Kidney (tissue), 14 donors: ENCODE results near the gene PDGFB. TPM values are rescaled to one million over a fixed set of nuclear protein-coding genes. Genes with fewer than 3 reads are reported as not detected.

ENCODE experiments used
- DNase-seq, 5 donors: peaks; one replicate each; pipeline ENCODE4 v3.0.0-alpha.2; 2013 to 2020
- FAIRE-seq: peaks from 2 replicates; lab custom pipeline; 2012; peaks lifted over from hg19 to GRCh38; lab: Jason Lieb, UNC
- H3K27ac ChIP-seq, 2 donors: one replicate each; pipeline ENCODE4 v1.7.0; 2013; ENCODE audit warnings: low read depth in 2 of 2, low read length in 2 of 2, inconsistent platforms in 1 of 2
- H3K27me3 ChIP-seq: one replicate; pipeline ENCODE4 v1.7.1; 2013; ENCODE audit warnings: low read length, inconsistent platforms; ENCODE audit not compliant: control insufficient read depth, insufficient read depth
- H3K36me3 ChIP-seq, 3 donors: one replicate each; pipeline versions ENCODE4 v1.7.0 to v1.7.1; 2013; ENCODE audit warnings: low read length in 3 of 3, control low read depth in 1 of 3, inconsistent platforms in 1 of 3; ENCODE audit not compliant: insufficient read depth in 3 of 3, control insufficient read depth in 2 of 3
- H3K4me1 ChIP-seq, 3 donors: one replicate each; pipeline versions ENCODE4 v1.7.0 to v1.7.1; 2013; ENCODE audit warnings: low read length in 3 of 3, inconsistent platforms in 1 of 3, low read depth in 1 of 3; ENCODE audit not compliant: control insufficient read depth in 2 of 3, insufficient read depth in 2 of 3
- H3K4me3 ChIP-seq, 3 donors: one replicate each; pipeline versions ENCODE4 v1.7.0 to v1.8.1; 2013; ENCODE audit warnings: low read length in 3 of 3, control low read depth in 1 of 3, inconsistent platforms in 1 of 3
- H3K9ac ChIP-seq, 3 donors: one replicate each; pipeline versions ENCODE4 v1.7.0 to v1.7.1; 2013; ENCODE audit warnings: low read length in 3 of 3, control low read depth in 1 of 3, inconsistent platforms in 1 of 3
- H3K9me3 ChIP-seq, 3 donors: one replicate each; pipeline versions ENCODE4 v1.7.0 to v1.7.1; 2013; ENCODE audit warnings: low read length in 3 of 3, control low read depth in 1 of 3, inconsistent platforms in 1 of 3; ENCODE audit not compliant: control insufficient read depth in 2 of 3, insufficient read depth in 1 of 3
- CTCF ChIP-seq: IDR thresholded peaks from 3 replicates; pipeline ENCODE4 v1.5.1; 2012; ENCODE audit warnings: mild to moderate bottlenecking, moderate library complexity, borderline replicate concordance; ENCODE audit not compliant: insufficient read depth; ENCODE audit errors: extremely low read depth
- intact Hi-C: fragments of 100-400 bp; cut with DNase I; formaldehyde crosslinking; loops from one replicate; pipeline ENCODE4 v1.11.1; 2022
- polyA plus RNA-seq: library from polyadenylated mRNA; stranded (reverse); fragments of 350-450 nt; fragmentation: Illumina TruSeq; extraction: RNeasy Lipid Tissue Mini Kit (QIAGEN cat#74804); gene quantifications from one replicate; pipeline ENCODE4 v1.2.3, GENCODE V29; 2014; ENCODE audit warnings: low read depth, low replicate concordance; ENCODE audit not compliant: insufficient read depth
- total RNA-seq: library from RNA; stranded (reverse); fragmentation: NEBNext Ultra II Directional; extraction: Animal tissue kit (Norgen Biotek cat#: 25700); gene quantifications from one replicate; pipeline ENCODE4 v1.2.1, GENCODE V29; 2021
- donor health status: control.
- donor health status: control.
- donor health status: control.
- donor health status: control.
- donor health status: control.
- donor health status: DM: yes; HTN: yes; CAD: no.
- donor health status: Normal renal cell carcinoma (clear cell type).

The PDGFB gene
- total and polyA plus RNA-seq, 2 donors from 2014 or later, result 10.4 to 14.2 TPM

GRCh38 chr22:39234867-39235687, 9.7 kb downstream of the PDGFB start:
- H3K9ac ChIP-seq, result no peak overlapping the region
- peaks cover 0 to 36% (median 34%) of the 10 kb centered on the region in 3 donors for H3K4me1 ChIP-seq
- H3K36me3 ChIP-seq, result peaks cover 0 to 9% (median 0%) of the 10 kb centered on the region in 3 donors
- no peak for TF ChIP-seq CTCF
- H3K27me3 ChIP-seq, result no peaks in the 10 kb centered on the region
- intact Hi-C loops, result loop anchor here (10.0 kb wide), 1 partner anchor 50 kb away; no protein-coding TSS in a partner anchor
- DNase-seq (peak in 2 of 5 donors; percentile 66 to 93), FAIRE-seq (no peak)
- peak overlapping the region; percentile 86 to 90 for H3K27ac ChIP-seq
- no peaks in the 10 kb centered on the region for H3K9me3 ChIP-seq
- no peak overlapping the region for H3K4me3 ChIP-seq

- Histone ChIP-seq H3K27me3 (no peaks in the 10 kb centered on the region), H3K36me3 (peaks cover 0 to 9% (median 0%) of the 10 kb centered on the region in 3 donors), H3K9ac (peak overlapping the region in 1 of 3 donors; percentile 10), H3K9me3 (no peaks in the 10 kb centered on the region), H3K4me3 (no peak overlapping the region), H3K4me1 (peaks cover 0 to 34% (median 29%) of the 10 kb centered on the region in 3 donors), H3K27ac (peak overlapping the region; percentile 86 to 90)
- DNase-seq (peak in 3 of 5 donors; percentile 65 to 86 (median 67)), FAIRE-seq (no peak)
- TF ChIP-seq CTCF, result no peak
- intact Hi-C loops, result loop anchor here (10.0 kb wide), 1 partner anchor 50 kb away; no protein-coding TSS in a partner anchor
Measured at GRCh38 chr22:39234472-39234787, 10.4 kb downstream of the PDGFB start.

- no peaks in the 10 kb centered on the region for H3K27me3 ChIP-seq
- intact Hi-C loops, result loop anchor here (10.0 kb wide), 1 partner anchor 49 kb away; no protein-coding TSS in a partner anchor
- no peak overlapping the region for H3K4me3 ChIP-seq
- H3K27ac ChIP-seq, result peak overlapping the region; percentile 86 to 90
- no peak for FAIRE-seq
- peaks cover 0 to 9% (median 0%) of the 10 kb centered on the region in 3 donors for H3K36me3 ChIP-seq
- H3K9me3 ChIP-seq, result no peaks in the 10 kb centered on the region
- H3K4me1 ChIP-seq, result peaks cover 0 to 34% (median 26%) of the 10 kb centered on the region in 3 donors
- peak overlapping the region in 1 of 3 donors; percentile 10 for H3K9ac ChIP-seq
- peak in 2 of 5 donors; percentile 59 to 85 for DNase-seq
- no peak for TF ChIP-seq CTCF
Measured at GRCh38 chr22:39233710-39234471, 10.9 kb downstream of the PDGFB start.
